Measurements from ENCODE around the gene RSL1D1.

DNA sequence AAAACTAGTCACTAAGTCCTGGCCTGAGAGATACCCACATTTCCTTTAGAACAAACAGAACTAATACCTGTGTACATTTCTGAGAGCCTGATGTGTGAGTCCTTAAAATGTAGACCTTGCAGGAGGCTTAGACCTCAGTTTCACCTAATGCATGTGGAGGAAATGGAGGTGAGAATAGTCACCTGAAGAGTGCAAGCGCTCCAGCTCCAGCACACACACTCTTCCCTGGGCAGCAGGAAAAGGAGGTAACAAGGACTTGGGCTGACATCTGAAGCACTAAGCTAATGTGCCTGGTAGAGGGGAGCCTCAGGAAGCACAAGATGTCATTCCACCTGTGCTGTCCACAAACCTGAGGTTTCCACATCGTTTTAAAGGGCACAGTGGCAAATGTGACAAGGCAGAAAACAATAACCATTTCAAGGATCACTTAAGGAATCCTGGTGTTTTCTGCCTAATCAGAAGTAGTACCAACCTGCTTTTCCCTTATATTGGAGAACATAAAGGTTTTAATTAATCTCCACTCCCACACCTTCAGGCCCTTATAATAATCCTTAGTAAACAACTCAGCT is 17.2 kb upstream of the RSL1D1 start:
- TF ChIP-seq, protein P1, sequence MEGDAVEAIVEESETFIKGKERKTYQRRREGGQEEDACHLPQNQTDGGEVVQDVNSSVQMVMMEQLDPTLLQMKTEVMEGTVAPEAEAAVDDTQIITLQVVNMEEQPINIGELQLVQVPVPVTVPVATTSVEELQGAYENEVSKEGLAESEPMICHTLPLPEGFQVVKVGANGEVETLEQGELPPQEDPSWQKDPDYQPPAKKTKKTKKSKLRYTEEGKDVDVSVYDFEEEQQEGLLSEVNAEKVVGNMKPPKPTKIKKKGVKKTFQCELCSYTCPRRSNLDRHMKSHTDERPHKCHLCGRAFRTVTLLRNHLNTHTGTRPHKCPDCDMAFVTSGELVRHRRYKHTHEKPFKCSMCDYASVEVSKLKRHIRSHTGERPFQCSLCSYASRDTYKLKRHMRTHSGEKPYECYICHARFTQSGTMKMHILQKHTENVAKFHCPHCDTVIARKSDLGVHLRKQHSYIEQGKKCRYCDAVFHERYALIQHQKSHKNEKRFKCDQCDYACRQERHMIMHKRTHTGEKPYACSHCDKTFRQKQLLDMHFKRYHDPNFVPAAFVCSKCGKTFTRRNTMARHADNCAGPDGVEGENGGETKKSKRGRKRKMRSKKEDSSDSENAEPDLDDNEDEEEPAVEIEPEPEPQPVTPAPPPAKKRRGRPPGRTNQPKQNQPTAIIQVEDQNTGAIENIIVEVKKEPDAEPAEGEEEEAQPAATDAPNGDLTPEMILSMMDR (IDR thresholded peaks at IDR 0.05), result no peak
- TF ChIP-seq EP300 (IDR thresholded peaks at IDR 0.05) (no peak), POLR2A (IDR thresholded peaks at IDR 0.05) (no peak)

Measured in suprapubic skin (tissue), 3 donors.